HG03439 (cell line): ENCODE measurements around the gene PIF1.

Experiments
- ATAC-seq: cut with Tn5 transposase; IDR thresholded peaks from one replicate; pipeline ENCODE4 v1.9.1; 2021; ENCODE audit warnings: mild to moderate bottlenecking, moderate library complexity; ENCODE audit not compliant: unreplicated experiment

Gene PIF1, protein sequence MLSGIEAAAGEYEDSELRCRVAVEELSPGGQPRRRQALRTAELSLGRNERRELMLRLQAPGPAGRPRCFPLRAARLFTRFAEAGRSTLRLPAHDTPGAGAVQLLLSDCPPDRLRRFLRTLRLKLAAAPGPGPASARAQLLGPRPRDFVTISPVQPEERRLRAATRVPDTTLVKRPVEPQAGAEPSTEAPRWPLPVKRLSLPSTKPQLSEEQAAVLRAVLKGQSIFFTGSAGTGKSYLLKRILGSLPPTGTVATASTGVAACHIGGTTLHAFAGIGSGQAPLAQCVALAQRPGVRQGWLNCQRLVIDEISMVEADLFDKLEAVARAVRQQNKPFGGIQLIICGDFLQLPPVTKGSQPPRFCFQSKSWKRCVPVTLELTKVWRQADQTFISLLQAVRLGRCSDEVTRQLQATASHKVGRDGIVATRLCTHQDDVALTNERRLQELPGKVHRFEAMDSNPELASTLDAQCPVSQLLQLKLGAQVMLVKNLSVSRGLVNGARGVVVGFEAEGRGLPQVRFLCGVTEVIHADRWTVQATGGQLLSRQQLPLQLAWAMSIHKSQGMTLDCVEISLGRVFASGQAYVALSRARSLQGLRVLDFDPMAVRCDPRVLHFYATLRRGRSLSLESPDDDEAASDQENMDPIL

DNA sequence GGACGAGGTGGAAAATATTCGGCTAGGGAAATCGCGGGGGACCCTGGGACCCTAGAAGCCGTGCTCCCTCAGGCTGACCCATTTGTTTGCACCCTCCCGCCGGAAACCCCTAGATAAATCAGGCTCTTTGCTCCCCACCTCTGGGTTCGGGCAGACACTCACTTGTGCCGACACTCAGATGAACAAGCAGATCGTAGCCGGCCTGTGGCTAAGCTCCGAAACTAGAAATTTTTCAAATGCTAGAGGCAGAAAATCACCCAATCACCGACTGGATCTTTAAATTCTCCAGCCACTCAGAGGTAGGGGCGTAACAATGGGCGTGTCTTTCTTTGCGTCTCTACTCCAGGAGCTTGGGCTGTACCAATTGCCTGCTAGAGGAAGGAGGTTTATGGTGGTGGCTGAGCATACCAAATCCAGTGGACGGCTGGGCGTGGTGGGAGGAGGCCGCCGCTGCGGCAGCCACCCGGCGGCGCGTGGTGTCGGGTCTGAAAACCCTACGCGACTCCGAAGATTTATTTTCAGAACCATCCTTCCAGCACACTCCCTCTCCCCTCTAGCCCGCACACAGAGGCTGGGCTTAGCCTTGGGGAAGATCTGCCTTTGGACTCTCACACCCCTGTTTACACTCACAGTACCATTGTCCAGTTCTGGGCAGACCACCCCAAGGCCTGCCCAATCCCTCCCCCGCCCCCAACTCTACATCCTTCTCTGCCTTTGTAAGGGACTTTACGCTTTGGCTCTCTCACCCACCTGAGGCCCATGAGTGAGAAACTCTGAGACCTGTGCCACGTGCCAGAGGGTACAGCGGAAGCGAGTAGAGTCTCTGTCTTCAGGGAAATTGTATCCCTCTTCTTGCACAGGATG lies at the start of gene PIF1:
Gene PIF1 (minus strand): TSS at position 217 of the 864 bp plus-strand sequence. CDS start 1,312 bp downstream, outside the sequence.
- peak; percentile 82 for ATAC-seq

- no peak for ATAC-seq
Observed at GRCh38 chr15:64870353-64870752, 44.9 kb upstream of the PIF1 start.

GRCh38 chr15:64869501-64869900 lies 44.1 kb upstream of the PIF1 start:
- no peak for ATAC-seq

- no peak for ATAC-seq
Observed at GRCh38 chr15:64865998-64866520, 40.6 kb upstream of the PIF1 start.

DNA sequence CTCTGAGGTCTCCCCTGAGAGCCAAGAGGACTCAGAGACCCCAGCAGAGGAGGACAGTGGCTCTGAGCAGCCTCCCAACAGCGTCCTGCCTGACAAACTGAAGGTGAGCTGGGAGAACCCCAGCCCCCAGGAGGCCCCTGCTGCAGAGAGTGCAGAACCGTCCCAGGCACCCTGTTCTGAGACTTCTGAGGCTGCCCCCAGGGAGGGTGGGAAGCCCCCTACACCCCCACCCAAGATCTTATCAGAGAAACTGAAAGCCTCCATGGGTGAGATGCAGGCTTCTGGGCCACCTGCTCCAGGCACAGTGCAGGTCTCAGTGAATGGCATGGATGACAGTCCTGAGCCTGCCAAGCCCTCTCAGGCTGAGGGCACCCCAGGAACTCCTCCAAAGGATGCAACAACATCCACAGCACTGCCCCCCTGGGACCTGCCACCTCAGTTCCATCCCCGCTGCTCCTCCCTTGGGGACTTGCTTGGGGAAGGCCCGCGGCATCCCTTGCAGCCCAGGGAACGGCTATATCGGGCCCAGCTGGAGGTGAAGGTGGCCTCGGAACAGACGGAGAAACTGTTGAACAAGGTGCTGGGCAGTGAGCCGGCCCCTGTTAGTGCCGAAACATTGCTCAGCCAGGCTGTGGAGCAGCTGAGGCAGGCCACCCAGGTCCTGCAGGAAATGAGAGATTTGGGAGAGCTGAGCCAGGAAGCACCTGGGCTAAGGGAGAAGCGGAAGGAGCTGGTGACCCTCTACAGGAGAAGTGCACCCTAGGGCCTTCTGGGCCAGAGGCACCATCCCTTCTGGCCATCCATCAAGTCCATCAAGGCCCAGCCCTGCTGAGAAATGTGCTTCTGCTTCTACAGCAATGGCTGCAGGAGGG lies 39.9 kb upstream of the PIF1 start:
- no peak for ATAC-seq

DNA sequence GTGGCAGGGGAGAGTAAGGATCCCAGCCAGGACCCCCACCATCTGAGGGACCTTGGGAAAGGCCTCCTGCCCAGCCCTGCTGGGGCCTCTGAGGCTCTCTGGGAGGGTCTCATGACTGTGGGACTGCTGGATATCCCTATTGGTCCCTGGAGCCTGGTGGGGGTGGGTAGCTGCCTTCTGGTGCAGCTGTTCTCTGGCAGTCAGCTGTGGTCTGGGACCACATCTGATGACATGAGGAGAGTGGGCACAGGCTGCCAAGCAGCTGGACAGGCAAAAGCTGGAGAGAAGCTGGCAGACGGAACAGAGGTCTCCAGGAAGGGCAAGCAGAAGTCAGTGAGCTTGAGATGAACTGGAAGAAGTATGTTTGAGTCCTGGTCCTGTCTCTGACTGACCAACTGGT lies 38.6 kb upstream of the PIF1 start:
- no peak for ATAC-seq

DNA sequence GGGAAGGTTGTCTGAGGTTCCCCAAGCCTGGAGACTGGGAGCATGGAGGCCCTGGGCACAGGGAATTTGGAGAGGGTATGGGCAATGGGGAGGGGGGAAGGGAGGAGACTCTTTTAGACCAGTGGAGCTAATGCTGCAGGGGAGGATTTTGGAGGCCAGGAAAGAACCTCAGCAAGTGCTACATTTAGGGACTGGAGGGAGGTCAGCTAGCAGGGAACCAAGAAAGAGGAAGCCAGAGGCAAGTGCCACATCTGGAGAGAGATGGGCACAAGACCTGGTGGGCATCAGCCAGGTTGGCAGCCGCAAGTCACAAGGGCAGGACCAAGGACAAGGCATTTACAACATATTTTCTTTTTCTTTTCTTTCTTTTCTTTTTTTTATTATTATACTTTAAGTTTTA lies 37.0 kb upstream of the PIF1 start:
- no peak for ATAC-seq

GRCh38 chr15:64861960-64862359 lies 36.5 kb upstream of the PIF1 start:
- ATAC-seq: no peak

GRCh38 chr15:64861331-64861730 lies 35.9 kb upstream of the PIF1 start:
- no peak for ATAC-seq

DNA sequence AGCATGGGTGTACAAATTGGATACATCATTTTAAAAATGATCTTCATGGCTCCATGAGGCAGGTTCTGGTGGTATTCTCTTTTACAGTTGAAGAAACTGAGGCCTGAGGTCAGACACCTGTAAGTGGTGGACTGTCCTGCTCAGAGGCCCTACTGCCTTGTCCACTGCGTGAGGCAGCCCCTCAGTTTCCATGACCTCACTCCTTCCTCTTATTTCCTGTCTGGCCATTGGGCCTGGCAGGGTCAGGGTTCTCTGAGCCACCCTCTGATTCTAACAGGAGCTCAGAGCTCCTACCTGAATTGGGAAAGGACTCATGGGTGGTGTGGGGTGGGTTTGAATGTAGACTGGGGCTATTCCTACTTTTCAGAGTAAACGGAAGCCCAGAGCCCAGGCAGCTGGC lies 33.8 kb upstream of the PIF1 start:
- no peak for ATAC-seq

GRCh38 chr15:64858021-64858575 lies 32.7 kb upstream of the PIF1 start:
- no peak for ATAC-seq

GRCh38 chr15:64857421-64857820 lies 32.0 kb upstream of the PIF1 start:
- ATAC-seq: no peak

GRCh38 chr15:64856429-64857145 lies 31.1 kb upstream of the PIF1 start:
- no peak for ATAC-seq

DNA sequence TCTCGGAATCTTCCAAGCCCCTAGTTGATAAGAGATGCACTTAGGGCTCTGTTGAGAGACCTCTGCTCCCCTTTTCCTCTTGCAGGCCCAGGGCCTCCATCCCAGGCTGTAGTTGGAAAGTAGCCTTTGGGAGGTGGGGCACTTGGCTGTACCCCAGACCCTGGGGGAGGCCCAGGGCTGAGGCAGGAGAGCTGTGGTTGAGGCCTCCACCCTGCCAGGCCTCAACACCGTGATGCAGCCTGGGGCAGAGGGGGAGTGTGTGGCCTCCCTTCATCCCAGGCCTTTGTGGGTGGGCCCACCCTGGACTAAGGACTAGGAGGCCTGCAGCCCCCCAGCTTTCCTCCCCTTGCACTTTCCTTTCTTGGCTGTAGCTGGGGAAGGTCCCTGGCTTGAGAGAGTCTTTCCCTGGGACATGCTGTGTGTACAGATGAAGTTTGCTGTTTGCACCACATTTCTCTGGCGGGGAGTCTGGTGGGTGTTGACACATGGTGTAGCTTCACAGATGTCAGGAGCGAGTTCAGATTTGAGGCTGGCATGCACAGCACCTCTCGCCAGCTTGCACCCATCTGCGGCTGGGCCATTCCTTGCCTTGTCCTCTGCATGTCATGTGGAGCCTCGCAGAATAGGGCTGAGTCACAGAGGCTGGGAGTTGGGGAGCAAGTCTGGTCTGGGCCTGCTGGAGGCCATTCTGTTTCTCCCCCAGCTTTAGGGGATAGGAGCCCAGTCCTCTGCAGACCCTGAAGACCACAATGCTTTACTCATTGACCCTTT lies 29.9 kb upstream of the PIF1 start:
- no peak for ATAC-seq

- no peak for ATAC-seq
Observed at GRCh38 chr15:64854526-64854925, 29.1 kb upstream of the PIF1 start.

GRCh38 chr15:64854041-64854440 lies 28.6 kb upstream of the PIF1 start:
- ATAC-seq: no peak

GRCh38 chr15:64851503-64851840 lies 26.0 kb upstream of the PIF1 start:
- no peak for ATAC-seq

- ATAC-seq: no peak
Observed at GRCh38 chr15:64850778-64851502, 25.5 kb upstream of the PIF1 start.
